ENCODE measurements around the gene NEB. TPM values are rescaled to one million over a fixed set of nuclear protein-coding genes. Genes with fewer than 3 reads are reported as not detected.
"Not testable (repeated sequence)": the region's sequence is repeated elsewhere in the genome, so short reads cannot be mapped to it uniquely, and the experiment has no call there.

The NEB gene
- total RNA-seq, 2 experiments from 2014 or later = 0.05 to 0.14 TPM

GRCh38 chr2:151655663-151656398 lies 78.4 kb downstream of the NEB start:
- Mint-ChIP-seq H3K27ac (no peak overlapping the region), H3K4me1 (ENCODE audit: low read depth) (no peaks in the 10 kb centered on the region), H3K36me3 (no peaks in the 10 kb centered on the region), H3K9me3 (no peaks in the 10 kb centered on the region), H3K4me3 (no peak overlapping the region), H3K27me3 (no peaks in the 10 kb centered on the region)
- ChIA-PET POLR2A (no interaction called here), CTCF (no interaction called here)
- DNase-seq = no peak
- intact Hi-C loops (cut with micrococcal nuclease) = no loop called here

- CTCF ChIA-PET = no interaction called here
- POLR2A ChIA-PET = no interaction called here
- Mint-ChIP-seq H3K36me3 (no peaks in the 10 kb centered on the region), H3K27ac (no peak overlapping the region), H3K9me3 (no peaks in the 10 kb centered on the region), H3K4me1 (ENCODE audit: low read depth) (no peaks in the 10 kb centered on the region), H3K4me3 (no peak overlapping the region), H3K27me3 (no peaks in the 10 kb centered on the region)
- DNase-seq = no peak
- intact Hi-C loops (cut with micrococcal nuclease) = no loop called here
Measured at GRCh38 chr2:151654891-151655290, 79.4 kb downstream of the NEB start.

GRCh38 chr2:151654085-151654484 lies 80.2 kb downstream of the NEB start:
- H3K36me3 Mint-ChIP-seq = no peaks in the 10 kb centered on the region
- H3K4me3 Mint-ChIP-seq = no peak overlapping the region
- no peaks in the 10 kb centered on the region for H3K27me3 Mint-ChIP-seq
- H3K4me1 Mint-ChIP-seq (ENCODE audit: low read depth) = no peaks in the 10 kb centered on the region
- no peak overlapping the region for H3K27ac Mint-ChIP-seq
- POLR2A ChIA-PET = no interaction called here
- DNase-seq = no peak
- no peaks in the 10 kb centered on the region for H3K9me3 Mint-ChIP-seq
- CTCF ChIA-PET = no interaction called here
- intact Hi-C loops (cut with micrococcal nuclease) = no loop called here

GRCh38 chr2:151651274-151651673 lies 83.0 kb downstream of the NEB start:
- intact Hi-C loops (cut with micrococcal nuclease) = no loop called here

GRCh38 chr2:151650456-151650855 lies 83.8 kb downstream of the NEB start:
- ChIA-PET CTCF (interaction anchor here (0.7 to 1.6 kb wide), 2 partner anchors 114 to 156 kb away, joined by 3 to 4 read pairs; no protein-coding TSS in a partner anchor), POLR2A (no interaction called here)
- no peak for DNase-seq
- Mint-ChIP-seq H3K9me3 (peaks cover 7% of the 10 kb centered on the region), H3K27ac (no peak overlapping the region), H3K4me3 (no peak overlapping the region), H3K4me1 (ENCODE audit: low read depth) (no peaks in the 10 kb centered on the region), H3K36me3 (peaks cover 3% of the 10 kb centered on the region), H3K27me3 (no peaks in the 10 kb centered on the region)
- intact Hi-C loops (cut with micrococcal nuclease) = no loop called here

More at GRCh38 chr2:151651274-151651673, 83.0 kb downstream of the NEB start:
- ChIA-PET CTCF (interaction anchor here (0.7 to 1.6 kb wide), 2 partner anchors 113 to 155 kb away, joined by 3 to 4 read pairs; no protein-coding TSS in a partner anchor), POLR2A (no interaction called here)
- no peak for DNase-seq
- H3K4me3 Mint-ChIP-seq = no peak overlapping the region
- peaks cover 7% of the 10 kb centered on the region for H3K9me3 Mint-ChIP-seq
- H3K27me3 Mint-ChIP-seq = no peaks in the 10 kb centered on the region
- H3K27ac Mint-ChIP-seq = no peak overlapping the region
- peaks cover 3% of the 10 kb centered on the region for H3K36me3 Mint-ChIP-seq
- H3K4me1 Mint-ChIP-seq (ENCODE audit: low read depth) = no peaks in the 10 kb centered on the region

GRCh38 chr2:151649966-151650365 lies 84.3 kb downstream of the NEB start:
- Mint-ChIP-seq H3K27ac (no peak overlapping the region), H3K9me3 (peaks cover 7% of the 10 kb centered on the region), H3K27me3 (no peaks in the 10 kb centered on the region), H3K4me1 (ENCODE audit: low read depth) (no peaks in the 10 kb centered on the region), H3K36me3 (peaks cover 3% of the 10 kb centered on the region), H3K4me3 (no peak overlapping the region)
- ChIA-PET POLR2A (no interaction called here), CTCF (interaction anchor here (1.6 kb wide), 1 partner anchor 156 kb away, joined by 4 read pairs; no protein-coding TSS in a partner anchor)
- intact Hi-C loops (cut with micrococcal nuclease) = no loop called here
- no peak for DNase-seq

GRCh38 chr2:151649400-151649799 lies 84.9 kb downstream of the NEB start:
- no peak overlapping the region for H3K27ac Mint-ChIP-seq
- H3K9me3 Mint-ChIP-seq = peaks cover 7% of the 10 kb centered on the region
- H3K4me1 Mint-ChIP-seq (ENCODE audit: low read depth) = no peaks in the 10 kb centered on the region
- intact Hi-C loops (cut with micrococcal nuclease) = no loop called here
- POLR2A ChIA-PET = no interaction called here
- no peak overlapping the region for H3K4me3 Mint-ChIP-seq
- H3K36me3 Mint-ChIP-seq = peaks cover 3% of the 10 kb centered on the region
- no peaks in the 10 kb centered on the region for H3K27me3 Mint-ChIP-seq
- DNase-seq = no peak
- CTCF ChIA-PET = interaction anchor here (1.6 kb wide), 1 partner anchor 157 kb away, joined by 4 read pairs; no protein-coding TSS in a partner anchor

- H3K36me3 Mint-ChIP-seq; CTCF ChIA-PET; H3K27ac Mint-ChIP-seq; intact Hi-C loops (cut with micrococcal nuclease); DNase-seq; H3K27me3 Mint-ChIP-seq; H3K4me3 Mint-ChIP-seq; H3K4me1 Mint-ChIP-seq (ENCODE audit: low read depth); H3K9me3 Mint-ChIP-seq; POLR2A ChIA-PET: not testable (repeated sequence)
Measured at GRCh38 chr2:151646512-151646911, 87.8 kb downstream of the NEB start.

GRCh38 chr2:151644580-151644979 lies 89.7 kb downstream of the NEB start:
- DNase-seq = no peak
- Mint-ChIP-seq H3K27ac (no peak overlapping the region), H3K4me1 (ENCODE audit: low read depth) (peaks cover 3% of the 10 kb centered on the region), H3K27me3 (no peaks in the 10 kb centered on the region), H3K4me3 (no peak overlapping the region), H3K9me3 (peaks cover 7% of the 10 kb centered on the region), H3K36me3 (peaks cover 3% of the 10 kb centered on the region)
- intact Hi-C loops (cut with micrococcal nuclease) = no loop called here
- ChIA-PET POLR2A (no interaction called here), CTCF (no interaction called here)

GRCh38 chr2:151641895-151642294 lies 92.4 kb downstream of the NEB start:
- POLR2A ChIA-PET, H3K27ac Mint-ChIP-seq, H3K36me3 Mint-ChIP-seq: not testable (repeated sequence)

GRCh38 chr2:151640087-151640486 lies 94.2 kb downstream of the NEB start:
- peaks cover 4% of the 10 kb centered on the region for H3K36me3 Mint-ChIP-seq
- H3K4me1 Mint-ChIP-seq (ENCODE audit: low read depth) = peaks cover 32% of the 10 kb centered on the region
- intact Hi-C loops (cut with micrococcal nuclease) = no loop called here
- CTCF ChIA-PET = no interaction called here
- no peak overlapping the region for H3K4me3 Mint-ChIP-seq
- H3K9me3 Mint-ChIP-seq = peaks cover 2% of the 10 kb centered on the region
- POLR2A ChIA-PET = no interaction called here
- no peak for DNase-seq
- no peak overlapping the region for H3K27ac Mint-ChIP-seq
- no peaks in the 10 kb centered on the region for H3K27me3 Mint-ChIP-seq

More at GRCh38 chr2:151641895-151642294, 92.4 kb downstream of the NEB start:
- intact Hi-C loops (cut with micrococcal nuclease); CTCF ChIA-PET; H3K9me3 Mint-ChIP-seq; H3K4me3 Mint-ChIP-seq; DNase-seq; H3K27me3 Mint-ChIP-seq: not testable (repeated sequence)
- peaks cover 27% of the 10 kb centered on the region for H3K4me1 Mint-ChIP-seq (ENCODE audit: low read depth)

GRCh38 chr2:151638990-151639389 lies 95.3 kb downstream of the NEB start:
- no peak overlapping the region for H3K4me3 Mint-ChIP-seq
- peaks cover 4% of the 10 kb centered on the region for H3K36me3 Mint-ChIP-seq

More at GRCh38 chr2:151638990-151639389, 95.3 kb downstream of the NEB start:
- Mint-ChIP-seq H3K9me3 (peaks cover 4% of the 10 kb centered on the region), H3K4me1 (ENCODE audit: low read depth) (peaks cover 32% of the 10 kb centered on the region), H3K27me3 (no peaks in the 10 kb centered on the region), H3K27ac (peak overlapping the region; percentile 45)
- POLR2A ChIA-PET = interaction anchor here (0.5 kb wide), 1 partner anchor 21 kb away, joined by 5 read pairs; no protein-coding TSS in a partner anchor
- DNase-seq = no peak
- intact Hi-C loops (cut with micrococcal nuclease) = loop anchor here (10.0 kb wide), 4 partner anchors 126 to 366 kb away; partner anchors contain the start of gene ARL5A
- CTCF ChIA-PET = interaction anchor here (1.4 kb wide), 1 partner anchor 386 kb away, joined by 4 read pairs; no protein-coding TSS in a partner anchor

Data from activated CD4-positive, alpha-beta memory T cell treated with anti-CD3 and anti-CD28 coated beads for 36 hours (primary cell).